Neural cell (in vitro differentiated cells): ENCODE measurements around the gene ZBTB7A. TPM values are rescaled to one million over a fixed set of nuclear protein-coding genes. Genes with fewer than 3 reads are reported as not detected.

ENCODE experiments used
- H2AFZ ChIP-seq: fragments of 200-600, 300-800 bp; sonication (generic), shearing (Covaris generic); 2 replicates; pipeline ENCODE4 v1.6.0; 2014; ENCODE audit warnings: low read depth, mild to moderate bottlenecking, antibody characterized with exemption, low read length, moderate library complexity
- H3F3A ChIP-seq: fragments of 200-600 bp; shearing (Covaris generic); 2 replicates; pipeline ENCODE4 v1.6.1; 2016; ENCODE audit warnings: mild to moderate bottlenecking, moderate library complexity, mixed read lengths, antibody characterized with exemption, low read length; ENCODE audit not compliant: insufficient read depth, poor library complexity, severe bottlenecking
- H3K27ac ChIP-seq: fragments of 200-600, 300-800 bp; sonication (generic), shearing (Covaris generic); 2 replicates; pipeline ENCODE4 v1.5.1; 2014; ENCODE audit warnings: mild to moderate bottlenecking, low read length, moderate library complexity
- H3K27me3 ChIP-seq: fragments of 300-800, 200-600 bp; sonication (generic), shearing (Covaris generic); 2 replicates; pipeline ENCODE4 v1.6.0; 2014; ENCODE audit warnings: mild to moderate bottlenecking, low read depth, low read length, moderate library complexity; ENCODE audit not compliant: insufficient read depth
- H3K36me3 ChIP-seq: fragments of 300-800, 200-600 bp; sonication (generic), shearing (Covaris generic); 2 replicates; pipeline ENCODE4 v1.5.1; 2014; ENCODE audit warnings: mild to moderate bottlenecking, antibody characterized with exemption, low read length, moderate library complexity; ENCODE audit not compliant: insufficient read depth
- H3K4me2 ChIP-seq: fragments of 300-800, 200-600 bp; sonication (generic), shearing (Covaris generic); 2 replicates; pipeline ENCODE4 v1.6.0; 2014; ENCODE audit warnings: mild to moderate bottlenecking, low read length
- H3K4me3 ChIP-seq: fragments of 300-800, 200-600 bp; sonication (generic), shearing (Covaris generic); 2 replicates; pipeline ENCODE4 v1.5.1; 2014; ENCODE audit warnings: mild to moderate bottlenecking, low read length, moderate library complexity
- H3K79me2 ChIP-seq: fragments of 200-600 bp; shearing (Covaris generic); replicated peaks from 2 replicates; pipeline ENCODE4 v1.6.0; 2014; ENCODE audit warnings: mild to moderate bottlenecking, low read length, moderate library complexity; ENCODE audit not compliant: insufficient read depth
- H3K9ac ChIP-seq: fragments of 300-800, 200-600 bp; sonication (generic), shearing (Covaris generic); 2 replicates; pipeline ENCODE4 v1.6.1; 2016; ENCODE audit warnings: mild to moderate bottlenecking, low read length, mixed read lengths
- H3K9me2 ChIP-seq: fragments of 200-600 bp; shearing (Covaris generic); 2 replicates; pipeline ENCODE4 v1.6.1; 2016; ENCODE audit warnings: mild to moderate bottlenecking, low read length, mixed read lengths; ENCODE audit not compliant: insufficient read depth
- H3K9me3 ChIP-seq: fragments of 200-600, 300-800 bp; sonication (generic), shearing (Covaris generic); 2 replicates; pipeline ENCODE4 v1.6.1; 2016; ENCODE audit warnings: mild to moderate bottlenecking, mixed run types, low read length, moderate library complexity, mixed read lengths
- H4K20me1 ChIP-seq: fragments of 200-600 bp; shearing (Covaris generic); 2 replicates; pipeline ENCODE4 v1.6.1; 2016; ENCODE audit warnings: mild to moderate bottlenecking, mixed run types; ENCODE audit not compliant: insufficient read depth
- CTCF ChIP-seq: fragments of 450-650 bp; IDR thresholded peaks from 2 replicates; pipeline ENCODE4 v1.5.1; 2014; ENCODE audit warnings: antibody characterized with exemption, mild to moderate bottlenecking, moderate library complexity; ENCODE audit not compliant: poor library complexity, severe bottlenecking
- EP300 ChIP-seq: fragments of 450-650 bp; conservative IDR thresholded peaks from 2 replicates; pipeline ENCODE4 v1.6.1; 2014; ENCODE audit warnings: antibody characterized with exemption, mild to moderate bottlenecking, moderate library complexity; ENCODE audit not compliant: poor library complexity, severe bottlenecking
- EZH2 ChIP-seq: fragments of 200-600, 300-800 bp; shearing (Covaris generic), sonication (generic); IDR thresholded peaks from 2 replicates; pipeline ENCODE4 v1.6.1; 2014; ENCODE audit warnings: antibody characterized with exemption, low read length, borderline replicate concordance, mild to moderate bottlenecking; ENCODE audit not compliant: insufficient read depth, poor library complexity, severe bottlenecking
- MXI1 ChIP-seq: fragments of 450-650 bp; conservative IDR thresholded peaks from 2 replicates; pipeline ENCODE4 v1.6.1; 2014; ENCODE audit warnings: antibody characterized with exemption, mild to moderate bottlenecking; ENCODE audit not compliant: poor library complexity, severe bottlenecking
- POLR2AphosphoS5 ChIP-seq: IDR thresholded peaks from 2 replicates; pipeline ENCODE4 v1.6.1; 2012
- RAD21 ChIP-seq: fragments of 450-650 bp; conservative IDR thresholded peaks from 2 replicates; pipeline ENCODE4 v1.6.1; 2014; ENCODE audit warnings: antibody characterized with exemption, mild to moderate bottlenecking, moderate library complexity
- SMC3 ChIP-seq: fragments of 450-650 bp; conservative IDR thresholded peaks from 2 replicates; pipeline ENCODE4 v1.6.1; 2014; ENCODE audit warnings: antibody characterized with exemption, mild to moderate bottlenecking, moderate library complexity; ENCODE audit not compliant: poor library complexity
- TAF1 ChIP-seq: IDR thresholded peaks from 2 replicates; pipeline ENCODE4 v1.6.1; 2012; ENCODE audit warnings: low read depth
- polyA plus RNA-seq: library from polyadenylated mRNA; depleted of rRNA; stranded (reverse); fragments of >200 nt; gene quantifications from 2 replicates; pipeline ENCODE4 v1.2.3, GENCODE V29; 2014
- TF ChIP-seq, protein P1 (sequence below): IDR thresholded peaks from 2 replicates; pipeline ENCODE4 v1.6.1; 2012; ENCODE audit warnings: borderline replicate concordance

ZBTB7A gene
- polyA plus RNA-seq, 1 donor from 2014 or later: 1.7 TPM

DNA sequence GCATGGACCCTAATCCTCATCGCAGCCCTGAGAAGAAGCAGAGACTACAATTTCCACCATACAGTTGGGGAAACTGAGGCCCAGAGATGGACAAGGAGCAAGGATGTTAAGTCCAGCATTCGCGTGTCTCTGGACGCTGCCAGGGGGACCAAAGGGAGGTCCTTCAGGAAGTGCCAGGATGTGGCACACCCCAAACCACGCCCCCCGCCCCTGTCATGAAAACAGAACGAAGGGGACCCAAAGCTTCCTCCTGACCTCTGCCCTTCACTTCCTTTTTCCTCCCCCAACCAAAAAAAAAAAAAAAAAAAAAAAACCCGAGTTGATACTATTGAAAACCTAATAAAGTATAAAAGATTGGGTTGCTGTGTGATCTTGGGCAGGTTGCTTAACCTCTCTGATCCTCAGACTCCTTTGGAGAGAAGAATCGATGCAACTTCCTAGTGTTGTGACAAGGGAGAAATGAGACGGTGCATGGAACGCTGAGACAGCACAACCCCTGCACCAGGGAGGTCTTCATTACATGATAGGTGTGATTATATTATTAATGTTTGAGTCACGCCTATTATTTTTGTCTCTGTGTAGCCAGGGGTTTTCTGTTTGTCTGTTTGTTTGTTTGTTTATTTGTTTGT lies 2.7 kb upstream of the ZBTB7A start:
- Histone ChIP-seq H3K27ac (no peak overlapping the region), H3K79me2 (no peaks in the 10 kb centered on the region), H4K20me1 (no peaks in the 10 kb centered on the region), H3K27me3 (peaks cover 22% of the 10 kb centered on the region), H2AFZ (no peak overlapping the region), H3K4me3 (no peak overlapping the region), H3K9me2 (no peaks in the 10 kb centered on the region), H3K4me2 (no peak overlapping the region), H3F3A (no peaks in the 10 kb centered on the region), H3K36me3 (no peaks in the 10 kb centered on the region), H3K9ac (no peak overlapping the region), H3K9me3 (no peaks in the 10 kb centered on the region)
- TF ChIP-seq EZH2 (no peak), MXI1 (no peak)
- TF ChIP-seq, protein P1, sequence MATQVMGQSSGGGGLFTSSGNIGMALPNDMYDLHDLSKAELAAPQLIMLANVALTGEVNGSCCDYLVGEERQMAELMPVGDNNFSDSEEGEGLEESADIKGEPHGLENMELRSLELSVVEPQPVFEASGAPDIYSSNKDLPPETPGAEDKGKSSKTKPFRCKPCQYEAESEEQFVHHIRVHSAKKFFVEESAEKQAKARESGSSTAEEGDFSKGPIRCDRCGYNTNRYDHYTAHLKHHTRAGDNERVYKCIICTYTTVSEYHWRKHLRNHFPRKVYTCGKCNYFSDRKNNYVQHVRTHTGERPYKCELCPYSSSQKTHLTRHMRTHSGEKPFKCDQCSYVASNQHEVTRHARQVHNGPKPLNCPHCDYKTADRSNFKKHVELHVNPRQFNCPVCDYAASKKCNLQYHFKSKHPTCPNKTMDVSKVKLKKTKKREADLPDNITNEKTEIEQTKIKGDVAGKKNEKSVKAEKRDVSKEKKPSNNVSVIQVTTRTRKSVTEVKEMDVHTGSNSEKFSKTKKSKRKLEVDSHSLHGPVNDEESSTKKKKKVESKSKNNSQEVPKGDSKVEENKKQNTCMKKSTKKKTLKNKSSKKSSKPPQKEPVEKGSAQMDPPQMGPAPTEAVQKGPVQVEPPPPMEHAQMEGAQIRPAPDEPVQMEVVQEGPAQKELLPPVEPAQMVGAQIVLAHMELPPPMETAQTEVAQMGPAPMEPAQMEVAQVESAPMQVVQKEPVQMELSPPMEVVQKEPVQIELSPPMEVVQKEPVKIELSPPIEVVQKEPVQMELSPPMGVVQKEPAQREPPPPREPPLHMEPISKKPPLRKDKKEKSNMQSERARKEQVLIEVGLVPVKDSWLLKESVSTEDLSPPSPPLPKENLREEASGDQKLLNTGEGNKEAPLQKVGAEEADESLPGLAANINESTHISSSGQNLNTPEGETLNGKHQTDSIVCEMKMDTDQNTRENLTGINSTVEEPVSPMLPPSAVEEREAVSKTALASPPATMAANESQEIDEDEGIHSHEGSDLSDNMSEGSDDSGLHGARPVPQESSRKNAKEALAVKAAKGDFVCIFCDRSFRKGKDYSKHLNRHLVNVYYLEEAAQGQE: no peak

GRCh38 chr19:4068047-4068966 lies 1.6 kb upstream of the ZBTB7A start:
- H3K36me3 ChIP-seq: no peaks in the 10 kb centered on the region
- no peak overlapping the region for H3K27ac ChIP-seq
- no peaks in the 10 kb centered on the region for H3K79me2 ChIP-seq
- peaks cover 22% of the 10 kb centered on the region for H3K27me3 ChIP-seq
- no peak for TF ChIP-seq EP300
- TF ChIP-seq TAF1: no peak
- TF ChIP-seq POLR2AphosphoS5: no peak
- TF ChIP-seq, protein P1: no peak
- no peak for TF ChIP-seq EZH2
- TF ChIP-seq MXI1: no peak
- no peak for TF ChIP-seq SMC3
- TF ChIP-seq CTCF: no peak
- no peak for TF ChIP-seq RAD21
- H3K9me2 ChIP-seq: no peaks in the 10 kb centered on the region
- peaks cover 5% of the 10 kb centered on the region for H4K20me1 ChIP-seq
- no peaks in the 10 kb centered on the region for H3F3A ChIP-seq
- no peaks in the 10 kb centered on the region for H3K9me3 ChIP-seq
- peak overlapping the region; percentile 85 for H3K4me3 ChIP-seq
- no peak overlapping the region for H3K4me2 ChIP-seq
- H2AFZ ChIP-seq: no peak overlapping the region
- H3K9ac ChIP-seq: no peak overlapping the region
